ENCODE data around the gene ENOX1.

GRCh38 chr13:43676320-43676719, 110.5 kb downstream of the ENOX1 start:
- TF ChIP-seq CTCF (IDR thresholded peaks at IDR 0.05; ENCODE audit: extremely low read depth in 1 of 2, insufficient read depth in 1 of 2, low read depth in 1 of 2, low read length in 2 of 2) = no peak
- TF ChIP-seq POLR2A (IDR thresholded peaks at IDR 0.05; ENCODE audit: low read depth, low read length) = no peak
- TF ChIP-seq EZH2 (IDR thresholded peaks at IDR 0.05; ENCODE audit: borderline replicate concordance, low read depth, low read length, severe bottlenecking) = no peak
- no peak for TF ChIP-seq POLR2AphosphoS5 (IDR thresholded peaks at IDR 0.05; ENCODE audit: insufficient read depth, low read depth, low read length)
- TF ChIP-seq JUN (IDR thresholded peaks at IDR 0.05; ENCODE audit: borderline replicate concordance, insufficient read depth, insufficient read length, low read depth) = no peak
- TF ChIP-seq MYC (IDR thresholded peaks at IDR 0.05; ENCODE audit: low read depth, low read length) = no peak
